Testis (tissue), 2 donors: ENCODE results near the gene MAB21L3.

Experiments used
- CTCF ChIP-seq, 3 experiments: fragments of 450-650 bp in 2 of 3; fragments of 200-600 bp in 1 of 3; sonication (generic) in 1 of 3; IDR thresholded peaks; one replicate each; pipeline ENCODE4 v1.5.1; 2016 to 2019; ENCODE audit warnings: antibody characterized with exemption in 3 of 3, mild to moderate bottlenecking in 2 of 3, moderate library complexity in 1 of 3
- POLR2A ChIP-seq: fragments of 450-650 bp; IDR thresholded peaks from one replicate; pipeline ENCODE4 v1.6.1; 2017; ENCODE audit warnings: antibody characterized with exemption, mild to moderate bottlenecking, moderate library complexity

- TF ChIP-seq POLR2A (no peak), CTCF (IDR thresholded peaks at IDR 0.05) (no peak)
These were observed 1.4 kb downstream of the MAB21L3 start for GRCh38 chr1:116112388-116113140.
